GM12873 (cell line): ENCODE measurements around the gene FAM234B.

ENCODE experiments used
- CTCF ChIP-seq: IDR thresholded peaks from 2 replicates; pipeline ENCODE4 v1.5.1; 2012; ENCODE audit warnings: low read depth, mild to moderate bottlenecking, moderate library complexity, low read length, control low read depth; ENCODE audit not compliant: insufficient read depth; ENCODE audit errors: missing control alignments

The FAM234B gene

DNA sequence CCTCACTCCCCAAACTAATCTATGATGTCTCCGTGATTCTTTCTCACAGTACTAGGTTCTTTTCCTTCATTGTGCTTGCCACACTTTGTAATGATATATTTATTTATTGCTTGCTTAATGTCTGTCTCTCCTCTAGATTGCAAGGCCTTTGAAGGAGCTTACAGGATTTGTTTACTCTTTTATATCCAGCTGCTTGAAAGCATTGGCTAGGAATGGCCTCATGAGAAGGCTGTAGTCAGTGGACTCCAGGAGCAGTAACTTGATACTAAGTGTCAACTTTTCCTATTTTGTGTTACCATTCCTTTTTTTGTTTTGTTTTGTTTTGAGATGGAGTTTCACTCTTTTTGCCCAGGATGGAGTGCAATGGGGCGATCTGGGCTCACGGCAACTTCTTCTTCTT, 7.3 kb upstream of the FAM234B start:
- no peak for TF ChIP-seq CTCF

- no peak for TF ChIP-seq CTCF
Observed at GRCh38 chr12:13038491-13039161, 5.6 kb upstream of the FAM234B start.

DNA sequence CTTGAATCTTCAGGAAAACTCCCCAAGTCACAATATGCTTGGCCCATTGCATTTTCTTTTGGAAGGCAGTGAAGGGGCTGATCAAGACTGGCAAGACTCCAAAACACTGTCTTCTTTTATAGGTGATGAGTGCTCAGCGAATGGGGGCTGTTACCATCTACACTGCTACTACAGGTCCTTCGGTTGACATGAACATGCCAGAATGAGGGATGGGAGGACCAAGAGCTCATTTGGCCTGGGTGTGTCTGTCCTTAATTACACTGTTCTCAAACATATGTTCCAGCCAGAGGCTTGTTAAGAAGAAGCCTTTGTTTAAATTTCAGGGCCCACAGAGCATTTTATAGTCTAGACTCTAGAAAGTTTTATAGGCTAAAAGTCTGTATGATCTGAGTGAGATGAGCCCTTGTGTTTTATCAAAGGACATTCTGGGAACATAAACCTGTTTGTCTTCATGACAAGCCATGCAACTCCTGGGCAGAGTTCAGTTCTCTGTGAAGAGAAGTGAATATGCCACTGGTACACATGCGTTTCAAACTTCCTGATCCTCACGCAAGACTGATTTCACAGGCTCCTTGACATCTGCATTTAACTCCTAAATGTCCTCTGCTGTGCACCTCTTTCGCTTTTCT, 4.7 kb upstream of the FAM234B start:
- TF ChIP-seq CTCF, result no peak

- TF ChIP-seq CTCF, result no peak
Observed at GRCh38 chr12:13041224-13041623, 3.0 kb upstream of the FAM234B start.

- no peak for TF ChIP-seq CTCF
Observed at GRCh38 chr12:13042666-13043230, 1.4 kb upstream of the FAM234B start.

DNA sequence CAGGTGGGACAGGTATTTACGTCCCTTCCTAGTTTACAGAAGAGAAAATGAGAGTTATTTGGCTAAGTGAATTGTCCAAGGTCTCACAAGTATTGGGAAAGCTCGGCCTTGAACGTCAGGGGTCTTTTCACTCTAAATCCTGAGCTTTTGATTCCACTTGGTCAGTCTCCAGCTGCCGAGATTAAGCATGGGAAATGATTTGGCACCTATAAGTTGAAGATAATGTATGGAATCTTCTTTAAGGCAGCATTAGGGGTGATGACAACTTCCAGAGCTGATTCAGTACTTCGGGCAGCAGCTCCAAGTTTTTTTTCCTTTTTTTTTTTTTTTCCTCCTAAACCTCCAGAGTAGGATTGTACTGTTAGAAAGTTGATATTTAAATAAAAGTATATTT, 722 bp downstream of the FAM234B start:
- no peak for TF ChIP-seq CTCF

GRCh38 chr12:13045816-13046215, 1.6 kb downstream of the FAM234B start:
- TF ChIP-seq CTCF, result no peak
